Transverse colon (tissue), 4 donors: Measurements from ENCODE around the gene KAZN. TPM values are rescaled to one million over a fixed set of nuclear protein-coding genes. Genes with fewer than 3 reads are reported as not detected.

Experiments used
- DNase-seq: peaks from one replicate; pipeline ENCODE4 v3.0.0-alpha.2; 2019
- H3K27ac ChIP-seq, 4 donors: fragments of 200-600 bp; sonication (generic); 2 replicates each; pipeline ENCODE4 v1.5.1; 2016 to 2018; ENCODE audit warnings: inconsistent platforms in 4 of 4
- H3K27me3 ChIP-seq: fragments of 200-600 bp; sonication (generic); 2 replicates; pipeline ENCODE4 v1.5.1; 2017; ENCODE audit warnings: inconsistent platforms
- H3K36me3 ChIP-seq, 4 donors: fragments of 200-600 bp; sonication (generic); 2 replicates each; pipeline ENCODE4 v1.5.1; 2017 to 2019; ENCODE audit warnings: inconsistent platforms in 4 of 4
- H3K4me1 ChIP-seq, 4 donors: fragments of 200-600 bp; sonication (generic); 2 replicates each; pipeline ENCODE4 v1.5.1; 2017 to 2020; ENCODE audit warnings: inconsistent platforms in 4 of 4
- H3K4me3 ChIP-seq, 4 donors: fragments of 200-600 bp; sonication (generic); 1 replicate in 1 of 4; 2 replicates in 3 of 4; pipeline versions ENCODE4 v1.5.1 to v1.6.1; 2017 to 2019; ENCODE audit warnings: inconsistent platforms in 4 of 4
- H3K9me3 ChIP-seq, 2 donors: fragments of 200-600 bp; sonication (generic); 2 replicates each; pipeline ENCODE4 v1.5.1; 2017 to 2019; ENCODE audit warnings: inconsistent platforms in 2 of 2
- CTCF ChIP-seq, 5 experiments: fragments of 200-600 bp in 3 of 5; fragments of 450-650 bp in 2 of 5; sonication (generic) in 3 of 5; IDR thresholded peaks; 1 replicate in 2 of 5; 2 replicates in 3 of 5; pipeline ENCODE4 v1.5.1; 2016 to 2017; ENCODE audit warnings: antibody characterized with exemption in 5 of 5, inconsistent platforms in 3 of 5, mild to moderate bottlenecking in 2 of 5, moderate library complexity in 1 of 5
- EP300 ChIP-seq: sonication (generic); formaldehyde crosslinking; IDR thresholded peaks from one replicate; pipeline ENCODE4 v1.6.1; 2017; ENCODE audit warnings: antibody characterized with exemption, low read depth
- POLR2A ChIP-seq: fragments of 450-650 bp; IDR thresholded peaks from one replicate; pipeline ENCODE4 v1.6.1; 2016; ENCODE audit warnings: antibody characterized with exemption, mild to moderate bottlenecking, moderate library complexity
- POLR2AphosphoS5 ChIP-seq, 3 donors: sonication (generic); formaldehyde crosslinking; IDR thresholded peaks; one replicate each; pipeline ENCODE4 v1.6.1; 2016; ENCODE audit warnings: antibody characterized with exemption in 3 of 3
- WGBS, 2 donors: methylation state at CpG; one replicate each; pipeline ENCODE4 v1.1.5; 2018; ENCODE audit warnings: low coverage in 1 of 2; 5-methylcytosine and 5-hydroxymethylcytosine counted together
- in situ Hi-C, 4 donors: fragments of 200-750 bp; cut with MboI; loops; one replicate each; pipeline versions ENCODE4 v1.15.0 to v1.15.1; 2017; ENCODE audit warnings: low sequenced_read_pairs in 3 of 4, low pct_ligation_motif_present in 1 of 4, low pct_unique_long_range_greater_than_20kb in 1 of 4
- intact Hi-C: fragments of 100-400 bp; cut with DNase I; formaldehyde crosslinking; loops from one replicate; pipeline ENCODE4 v1.15.1; 2023; ENCODE audit warnings: low total_unique reads
- total RNA-seq, 4 donors: library from RNA; depleted of rRNA; stranded (reverse); fragments of >200 nt; gene quantifications; one replicate each; pipeline ENCODE4 v1.1.0, GENCODE V29; 2016

The KAZN gene
- total RNA-seq, 4 donors from 2014 or later, result 12.0 to 17.1 (median 16.2) TPM

DNA sequence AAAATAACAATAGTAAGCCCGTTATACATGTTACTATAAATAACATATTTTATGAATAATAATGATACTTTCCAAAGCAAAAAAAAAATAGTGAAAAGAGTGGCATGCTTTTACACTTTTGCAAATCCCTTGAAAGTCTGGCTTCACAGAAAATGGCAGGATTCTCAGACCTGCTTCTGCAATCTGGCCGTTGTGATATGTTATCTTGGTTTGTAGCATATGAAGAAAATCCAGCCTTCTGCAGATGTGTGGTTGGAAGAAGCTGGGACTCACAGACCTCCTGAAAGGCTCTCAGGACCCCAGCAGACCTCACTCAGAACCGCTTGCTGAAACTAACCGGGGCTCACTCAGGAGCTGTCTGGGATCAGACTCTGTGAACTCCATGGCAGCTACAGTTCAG is 299.1 kb downstream of the KAZN start:
- Histone ChIP-seq H3K4me3 (no peak overlapping the region), H3K27me3 (no peaks in the 10 kb centered on the region), H3K9me3 (no peaks in the 10 kb centered on the region), H3K36me3 (no peaks in the 10 kb centered on the region), H3K27ac (no peak overlapping the region), H3K4me1 (peaks cover 0 to 6% (median 0%) of the 10 kb centered on the region in 4 donors)
- intact Hi-C loops, result no loop called here
- WGBS, 2 donors, result 76 to 81% methylated on average over 4 of the region's 4 CpGs
- in situ Hi-C loops, result no loop called here
- TF ChIP-seq POLR2AphosphoS5 (IDR thresholded peaks at IDR 0.05) (no peak), POLR2A (no peak), EP300 (no peak), CTCF (IDR thresholded peaks at IDR 0.05) (no peak)
- DNase-seq, result no peak

- Histone ChIP-seq H3K9me3 (no peaks in the 10 kb centered on the region), H3K27ac (no peak overlapping the region), H3K4me1 (peaks cover 0 to 6% (median 0%) of the 10 kb centered on the region in 4 donors), H3K36me3 (no peaks in the 10 kb centered on the region), H3K4me3 (no peak overlapping the region), H3K27me3 (no peaks in the 10 kb centered on the region)
- in situ Hi-C loops, result no loop called here
- TF ChIP-seq POLR2AphosphoS5 (IDR thresholded peaks at IDR 0.05), result no peak
- DNase-seq, result no peak
- intact Hi-C loops, result no loop called here
- WGBS, 2 donors, result 86 to 100% methylated on average over 1 to 7 of the region's 7 CpGs
These were observed 299.6 kb downstream of the KAZN start for GRCh38 chr1:14897997-14898645.

- Histone ChIP-seq H3K27me3 (no peaks in the 10 kb centered on the region), H3K36me3 (no peaks in the 10 kb centered on the region), H3K9me3 (no peaks in the 10 kb centered on the region), H3K4me1 (peaks cover 0 to 6% (median 0%) of the 10 kb centered on the region in 4 donors), H3K27ac (no peak overlapping the region), H3K4me3 (no peak overlapping the region)
- intact Hi-C loops, result no loop called here
- no peak for DNase-seq
- no peak for TF ChIP-seq EP300
- TF ChIP-seq POLR2A, result no peak
- TF ChIP-seq CTCF (IDR thresholded peaks at IDR 0.05), result no peak
- TF ChIP-seq POLR2AphosphoS5 (IDR thresholded peaks at IDR 0.05), result no peak
- in situ Hi-C loops, result no loop called here
- 81 to 86% methylated on average over 10 to 11 of the region's 11 CpGs for WGBS, 2 donors
These were observed 301.2 kb downstream of the KAZN start for GRCh38 chr1:14899686-14900085.

GRCh38 chr1:14901371-14901954 is 303.0 kb downstream of the KAZN start:
- Histone ChIP-seq H3K4me1 (no peaks in the 10 kb centered on the region), H3K27ac (no peak overlapping the region), H3K27me3 (no peaks in the 10 kb centered on the region), H3K9me3 (no peaks in the 10 kb centered on the region), H3K36me3 (no peaks in the 10 kb centered on the region), H3K4me3 (no peak overlapping the region)
- 74% methylated on average over 8 of the region's 8 CpGs; no CpG with 5 or more reads in 1 of the 2 donors for WGBS, 2 donors
- in situ Hi-C loops, result no loop called here
- DNase-seq, result no peak
- TF ChIP-seq EP300, result no peak
- no peak for TF ChIP-seq CTCF (IDR thresholded peaks at IDR 0.05)
- TF ChIP-seq POLR2AphosphoS5 (IDR thresholded peaks at IDR 0.05), result no peak
- no peak for TF ChIP-seq POLR2A
- intact Hi-C loops, result no loop called here

DNA sequence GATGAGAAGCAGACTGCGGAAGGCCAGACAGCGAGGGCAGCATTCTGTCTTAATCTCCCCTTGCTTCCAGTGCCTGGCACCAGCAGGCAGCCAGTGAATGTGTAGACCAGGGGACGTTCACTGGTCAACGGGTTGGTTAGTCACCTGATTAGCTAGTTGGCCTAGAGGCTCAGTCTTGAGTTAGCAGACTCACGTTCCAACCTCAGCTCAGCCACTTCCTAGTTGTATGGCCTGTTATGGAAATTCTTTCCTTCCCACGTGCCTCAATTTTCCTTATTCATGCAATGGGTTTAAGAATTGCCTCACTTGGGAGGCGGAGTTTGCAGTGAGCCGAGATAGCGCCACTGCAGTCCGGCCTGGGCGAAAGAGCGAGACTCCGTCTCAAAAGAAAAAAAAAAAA is 305.4 kb downstream of the KAZN start:
- no peaks in the 10 kb centered on the region for H3K9me3 ChIP-seq
- in situ Hi-C loops, result no loop called here

More for the DNA sequence above, 305.4 kb downstream of the KAZN start:
- Histone ChIP-seq H3K4me1 (no peaks in the 10 kb centered on the region), H3K36me3 (no peaks in the 10 kb centered on the region), H3K27ac (no peak overlapping the region), H3K27me3 (no peaks in the 10 kb centered on the region), H3K4me3 (no peak overlapping the region)
- TF ChIP-seq CTCF (IDR thresholded peaks at IDR 0.05) (no peak), EP300 (no peak), POLR2AphosphoS5 (IDR thresholded peaks at IDR 0.05) (no peak), POLR2A (no peak)
- intact Hi-C loops, result no loop called here
- no peak for DNase-seq
- 92 to 97% methylated on average over 8 to 13 of the region's 13 CpGs for WGBS, 2 donors
